Ramos (cell line): Measurements from ENCODE around the gene KHK.
"Not testable (repeated sequence)": the region's sequence is repeated elsewhere in the genome, so short reads cannot be mapped to it uniquely, and the experiment has no call there.

Source experiments
- in situ Hi-C: fragments of 300-500 bp; cut with MboI; formaldehyde crosslinking; loops from one replicate; pipeline ENCODE4 v1.14.3; 2022; ENCODE audit warnings: low sequenced_read_pairs; ENCODE audit not compliant: unreplicated experiment

Gene KHK

GRCh38 chr2:27093430-27094352 lies 7.1 kb downstream of the KHK start:
- in situ Hi-C loops, result no loop called here

- in situ Hi-C loops, result no loop called here
These were observed 7.9 kb downstream of the KHK start for GRCh38 chr2:27094353-27094984.

GRCh38 chr2:27095427-27095744 lies 8.8 kb downstream of the KHK start:
- in situ Hi-C loops, result no loop called here

- in situ Hi-C loops, result no loop called here
These were observed 9.4 kb downstream of the KHK start for GRCh38 chr2:27095745-27096651.

- in situ Hi-C loops, result no loop called here
These were observed 10.3 kb downstream of the KHK start for GRCh38 chr2:27096748-27097297.

DNA sequence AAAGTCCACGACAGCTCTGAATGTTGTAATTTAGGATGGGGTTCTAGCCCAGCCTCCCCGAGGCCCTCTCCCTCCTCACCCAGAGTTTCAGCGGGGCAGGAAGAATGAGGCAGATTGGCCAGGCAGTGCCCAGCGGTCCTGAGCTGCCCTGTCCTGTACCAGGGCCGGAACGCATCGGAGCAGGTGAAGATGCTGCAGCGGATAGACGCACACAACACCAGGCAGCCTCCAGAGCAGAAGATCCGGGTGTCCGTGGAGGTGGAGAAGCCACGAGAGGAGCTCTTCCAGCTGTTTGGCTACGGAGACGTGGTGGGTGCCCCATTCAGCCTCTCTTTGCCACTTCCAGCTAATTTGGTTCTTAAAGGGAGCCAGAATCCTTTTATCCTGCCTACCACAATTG lies 10.8 kb downstream of the KHK start:
- in situ Hi-C loops, result no loop called here

DNA sequence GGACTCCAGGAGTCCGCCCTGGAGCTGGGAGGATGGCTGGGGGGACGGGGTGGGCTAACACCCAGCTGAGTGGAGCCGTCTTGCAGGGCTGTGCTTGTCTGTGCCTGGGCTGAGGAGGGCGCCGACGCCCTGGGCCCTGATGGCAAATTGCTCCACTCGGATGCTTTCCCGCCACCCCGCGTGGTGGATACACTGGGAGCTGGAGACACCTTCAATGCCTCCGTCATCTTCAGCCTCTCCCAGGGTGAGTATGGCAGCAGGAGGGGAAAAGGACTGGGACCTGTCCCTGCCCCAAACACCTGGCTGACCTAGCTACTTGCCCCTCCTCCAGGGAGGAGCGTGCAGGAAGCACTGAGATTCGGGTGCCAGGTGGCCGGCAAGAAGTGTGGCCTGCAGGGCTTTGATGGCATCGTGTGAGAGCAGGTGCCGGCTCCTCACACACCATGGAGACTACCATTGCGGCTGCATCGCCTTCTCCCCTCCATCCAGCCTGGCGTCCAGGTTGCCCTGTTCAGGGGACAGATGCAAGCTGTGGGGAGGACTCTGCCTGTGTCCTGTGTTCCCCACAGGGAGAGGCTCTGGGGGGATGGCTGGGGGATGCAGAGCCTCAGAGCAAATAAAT lies 12.9 kb downstream of the KHK start:
- in situ Hi-C loops, result no loop called here

GRCh38 chr2:27100036-27100435 lies 13.5 kb downstream of the KHK start:
- in situ Hi-C loops, result loop anchor here (5.0 kb wide), 1 partner anchor 182 kb away; the partner anchor contains the start of gene TRIM54

GRCh38 chr2:27102329-27102728 lies 15.8 kb downstream of the KHK start:
- in situ Hi-C loops, result loop anchor here (5.0 kb wide), 1 partner anchor 180 kb away; the partner anchor contains the start of gene TRIM54

DNA sequence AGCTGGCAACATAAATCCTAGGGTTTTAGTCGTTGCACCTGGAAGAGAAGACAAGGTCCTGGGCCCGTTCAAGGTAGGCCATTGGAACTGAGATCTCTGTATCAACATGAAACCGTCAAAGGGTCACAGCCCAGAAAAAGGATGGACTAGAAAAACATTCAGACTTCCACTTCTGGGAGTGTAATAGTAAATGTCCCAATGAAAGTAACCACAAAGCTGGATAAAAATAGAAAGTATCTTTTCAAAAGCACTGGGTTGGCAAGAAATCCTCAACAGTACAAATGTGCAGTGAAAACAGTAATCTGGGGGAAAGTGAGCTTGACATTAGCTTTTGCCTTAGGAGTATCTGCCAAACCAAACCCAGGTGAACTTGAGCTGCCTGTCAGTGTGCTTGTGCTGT lies 19.4 kb downstream of the KHK start:
- in situ Hi-C loops, result no loop called here

GRCh38 chr2:27108221-27108620 lies 21.6 kb downstream of the KHK start:
- in situ Hi-C loops, result no loop called here

GRCh38 chr2:27109083-27109482 lies 22.5 kb downstream of the KHK start:
- in situ Hi-C loops, result no loop called here

DNA sequence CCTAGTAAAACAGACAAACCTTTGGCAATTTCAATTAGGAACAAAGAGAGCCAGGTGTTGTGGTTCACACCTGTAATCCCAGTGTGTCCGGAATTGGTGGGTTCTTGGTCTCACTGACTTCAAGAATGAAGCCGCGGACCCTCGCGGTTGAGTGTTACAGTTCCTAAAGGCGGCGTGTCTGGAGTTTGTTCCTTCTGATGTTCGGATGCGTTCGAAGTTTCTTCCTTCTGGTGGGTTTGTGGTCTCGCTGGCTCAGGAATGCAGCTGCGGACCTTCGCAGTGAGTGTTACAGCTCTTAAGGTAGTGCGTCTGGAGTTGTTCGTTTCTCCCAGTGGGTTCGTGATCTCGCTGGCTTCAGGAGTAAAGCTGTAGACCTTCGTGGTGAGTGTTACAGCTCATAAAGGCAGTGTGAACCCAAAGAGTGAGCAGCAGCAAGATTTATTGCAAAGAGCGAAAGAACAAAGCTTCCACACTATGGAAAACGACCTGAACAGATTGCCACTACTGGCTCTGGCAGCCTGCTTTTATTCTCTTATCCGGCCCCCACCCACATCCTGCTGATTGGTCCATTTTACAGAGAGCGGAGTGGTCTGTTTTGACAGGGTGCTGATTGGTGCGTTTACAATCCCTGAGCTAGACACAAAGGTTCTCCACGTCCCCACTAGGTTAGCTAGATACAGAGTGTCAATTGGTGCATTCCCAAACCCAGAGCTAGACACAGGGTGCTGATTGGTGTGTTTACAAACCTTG lies 24.2 kb downstream of the KHK start:
- in situ Hi-C loops, result not testable (repeated sequence)

- in situ Hi-C loops, result not testable (repeated sequence)
These were observed 25.0 kb downstream of the KHK start for GRCh38 chr2:27111392-27112078.

DNA sequence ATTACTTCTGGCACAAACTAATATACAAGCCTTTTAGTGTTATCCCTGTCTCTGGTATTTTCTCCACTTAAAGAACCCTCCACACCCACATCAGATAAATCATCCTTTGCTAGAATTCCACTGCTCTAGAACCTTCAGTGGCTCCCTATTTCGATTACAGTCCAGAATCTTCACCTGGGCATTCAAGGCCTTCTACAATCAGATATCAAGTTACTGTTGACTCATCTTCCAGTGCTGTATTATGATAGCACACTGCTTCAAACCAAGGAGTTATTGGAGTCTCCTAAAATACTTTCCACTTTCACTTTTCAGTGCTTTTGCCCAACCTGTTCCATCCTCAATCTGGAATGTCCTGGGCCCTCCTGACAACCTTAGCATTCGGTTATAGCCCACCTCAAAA lies 28.9 kb downstream of the KHK start:
- in situ Hi-C loops, result no loop called here

GRCh38 chr2:27117995-27118524 lies 31.5 kb downstream of the KHK start:
- in situ Hi-C loops, result no loop called here

GRCh38 chr2:27118525-27119329 lies 32.2 kb downstream of the KHK start, which contains the start of gene CGREF1:
Gene CGREF1 (minus strand): TSS chr2:27119128. CDS start chr2:27104366, 14,762 bp downstream.
- in situ Hi-C loops, result no loop called here

DNA sequence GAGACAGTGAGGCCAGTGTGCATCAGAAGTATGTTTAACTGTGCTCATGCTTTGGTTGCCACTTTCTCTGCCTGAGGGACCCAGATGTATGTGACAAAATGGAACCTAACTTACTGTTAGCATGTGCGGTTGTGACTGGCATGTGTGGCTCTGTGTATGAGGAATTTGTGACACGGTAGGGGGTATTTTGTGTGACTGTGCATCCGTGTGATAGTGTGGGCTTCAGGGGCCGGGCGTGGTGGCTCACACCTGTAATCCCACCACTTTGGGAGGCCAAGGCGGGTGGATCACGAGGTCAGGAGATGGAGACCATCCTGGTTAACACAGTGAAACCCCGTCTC lies 32.7 kb downstream of the KHK start:
- in situ Hi-C loops, result not testable (repeated sequence)
